ENCODE data around the gene CMTM3. TPM values are rescaled to one million over a fixed set of nuclear protein-coding genes. Genes with fewer than 3 reads are reported as not detected.
"Not testable (repeated sequence)": the region's sequence is repeated elsewhere in the genome, so short reads cannot be mapped to it uniquely, and the experiment has no call there.

Gene CMTM3
- total RNA-seq, 1 donor from 2014 or later, result 42.6 TPM

DNA sequence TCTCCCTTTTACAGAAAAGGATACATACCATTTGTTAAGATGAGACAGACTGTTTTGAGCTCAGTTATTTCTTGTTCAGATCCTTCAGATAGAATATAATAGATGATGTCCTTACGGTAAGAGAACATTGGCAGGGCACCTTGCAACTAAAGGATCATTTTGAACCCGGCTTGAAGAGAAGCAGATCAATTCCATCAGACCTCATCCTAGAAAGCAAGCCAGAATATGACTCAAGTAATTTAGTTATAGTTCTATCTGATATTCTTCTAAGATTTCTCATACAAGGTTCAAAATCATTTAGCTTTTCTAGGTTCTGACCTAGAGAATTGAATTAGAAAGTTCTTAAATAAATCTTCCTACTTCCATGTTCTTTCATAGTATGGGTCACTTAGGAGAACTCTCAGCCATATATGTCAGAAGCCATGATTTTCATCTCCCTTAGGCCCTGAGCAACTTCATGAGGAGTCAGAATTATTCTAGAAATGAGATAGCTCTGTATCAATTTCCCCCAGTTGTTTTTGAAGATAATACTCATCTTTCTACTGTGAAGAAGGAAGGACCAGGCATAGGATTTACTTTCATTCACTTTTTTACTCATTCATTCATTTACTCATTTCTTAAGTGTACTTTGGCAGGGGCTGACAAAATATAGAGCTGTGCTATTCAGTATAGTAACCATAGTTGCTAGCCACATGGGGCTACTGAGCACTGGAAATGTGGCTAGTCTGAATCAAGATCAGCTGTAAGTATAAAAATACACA is 40.8 kb upstream of the CMTM3 start:
- no peaks in the 10 kb centered on the region for H3K9me3 ChIP-seq
- H3K27me3 ChIP-seq, result no peaks in the 10 kb centered on the region
- no peak overlapping the region for H3K4me3 ChIP-seq
- H3K27ac ChIP-seq, result no peak overlapping the region
- H3K36me3 ChIP-seq, result peaks cover 4 to 31% of the 10 kb centered on the region in 2 donors
- no peak for DNase-seq (ENCODE audit: low spot score in 2 of 2)
- H3K4me1 ChIP-seq, result no peaks in the 10 kb centered on the region
- intact Hi-C loops (cut with DNase I), result no loop called here
- TF ChIP-seq, protein P1, sequence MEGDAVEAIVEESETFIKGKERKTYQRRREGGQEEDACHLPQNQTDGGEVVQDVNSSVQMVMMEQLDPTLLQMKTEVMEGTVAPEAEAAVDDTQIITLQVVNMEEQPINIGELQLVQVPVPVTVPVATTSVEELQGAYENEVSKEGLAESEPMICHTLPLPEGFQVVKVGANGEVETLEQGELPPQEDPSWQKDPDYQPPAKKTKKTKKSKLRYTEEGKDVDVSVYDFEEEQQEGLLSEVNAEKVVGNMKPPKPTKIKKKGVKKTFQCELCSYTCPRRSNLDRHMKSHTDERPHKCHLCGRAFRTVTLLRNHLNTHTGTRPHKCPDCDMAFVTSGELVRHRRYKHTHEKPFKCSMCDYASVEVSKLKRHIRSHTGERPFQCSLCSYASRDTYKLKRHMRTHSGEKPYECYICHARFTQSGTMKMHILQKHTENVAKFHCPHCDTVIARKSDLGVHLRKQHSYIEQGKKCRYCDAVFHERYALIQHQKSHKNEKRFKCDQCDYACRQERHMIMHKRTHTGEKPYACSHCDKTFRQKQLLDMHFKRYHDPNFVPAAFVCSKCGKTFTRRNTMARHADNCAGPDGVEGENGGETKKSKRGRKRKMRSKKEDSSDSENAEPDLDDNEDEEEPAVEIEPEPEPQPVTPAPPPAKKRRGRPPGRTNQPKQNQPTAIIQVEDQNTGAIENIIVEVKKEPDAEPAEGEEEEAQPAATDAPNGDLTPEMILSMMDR (IDR thresholded peaks at IDR 0.05), result no peak

DNA sequence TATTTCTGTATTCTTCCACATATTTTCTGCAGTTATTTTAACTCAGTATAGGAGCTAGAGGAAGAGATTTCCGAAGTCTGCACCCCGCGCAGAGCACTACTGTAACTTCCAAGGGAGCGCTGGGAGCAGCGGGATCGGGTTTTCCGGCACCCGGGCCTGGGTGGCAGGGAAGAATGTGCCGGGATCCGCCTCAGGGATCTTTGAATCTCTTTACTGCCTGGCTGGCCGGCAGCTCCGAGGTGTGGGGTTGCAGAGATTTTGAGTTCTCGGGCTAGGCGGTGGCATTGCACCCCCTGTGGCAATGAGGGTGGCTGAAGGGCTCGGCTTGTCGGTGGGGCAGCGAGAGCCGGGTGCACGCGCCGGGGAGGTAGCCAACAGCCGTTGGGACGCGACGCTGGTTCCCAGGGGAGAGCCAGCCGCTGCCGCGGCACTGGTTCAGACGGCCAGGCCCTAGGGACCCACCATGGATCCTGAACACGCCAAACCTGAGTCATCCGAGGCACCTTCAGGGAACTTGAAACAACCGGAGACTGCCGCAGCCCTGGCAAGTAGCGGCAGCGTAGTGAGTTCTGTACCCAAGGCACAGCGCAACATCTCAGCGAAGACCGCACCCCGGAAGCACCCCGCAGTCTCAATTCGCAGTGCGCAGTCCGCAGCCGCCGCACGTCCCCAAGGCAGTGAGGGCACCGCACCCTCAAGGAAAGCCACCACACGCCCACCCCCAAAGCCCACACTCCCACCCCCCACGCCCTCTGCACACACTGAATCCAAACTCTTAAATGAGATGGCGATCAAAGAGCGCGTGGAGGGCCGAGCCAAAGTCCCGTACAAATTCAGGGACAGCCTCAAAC is 38.2 kb upstream of the CMTM3 start, which contains the start of gene CMTM1:
TSS of gene CMTM1 (plus strand) at position 389 of the 851 bp plus-strand sequence. CDS start at position 464, 75 bp downstream.
- intact Hi-C loops (cut with DNase I), result no loop called here
- peaks cover 0 to 22% of the 10 kb centered on the region in 2 donors for H3K36me3 ChIP-seq
- no peak within 1 kb of the TSS for H3K4me3 ChIP-seq
- H3K27ac ChIP-seq, result no peak within 1 kb of the TSS
- DNase-seq (ENCODE audit: low spot score in 2 of 2), result no peak
- H3K27me3 ChIP-seq, result no peaks in the 10 kb centered on the region
- no peaks in the 10 kb centered on the region for H3K4me1 ChIP-seq
- no peaks in the 10 kb centered on the region for H3K9me3 ChIP-seq
- TF ChIP-seq, protein P1 (IDR thresholded peaks at IDR 0.05), result no peak

DNA sequence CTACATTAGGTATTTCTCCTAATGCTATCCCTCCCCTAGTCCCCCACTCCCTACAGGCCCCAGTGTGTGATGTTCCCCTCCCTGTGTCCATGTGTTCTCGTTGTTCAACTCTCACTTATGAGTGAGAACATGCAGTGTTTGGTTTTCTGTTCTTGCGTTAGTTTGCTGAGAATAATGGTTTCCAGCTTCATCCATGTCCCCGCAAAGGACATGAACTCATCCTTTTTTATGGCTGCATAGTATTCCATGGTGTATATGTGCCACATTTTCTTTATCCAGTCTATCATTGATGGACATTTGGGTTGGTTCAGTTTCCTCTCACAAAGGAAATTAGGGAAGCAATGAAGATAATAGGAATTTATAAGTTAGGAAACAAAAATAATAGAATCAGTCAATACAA is 37.2 kb upstream of the CMTM3 start:
- H3K9me3 ChIP-seq; H3K27me3 ChIP-seq; H3K4me3 ChIP-seq; intact Hi-C loops (cut with DNase I); DNase-seq (ENCODE audit: low spot score in 2 of 2); H3K4me1 ChIP-seq; H3K27ac ChIP-seq: not testable (repeated sequence)
- peaks cover 0 to 22% of the 10 kb centered on the region in 2 donors for H3K36me3 ChIP-seq

DNA sequence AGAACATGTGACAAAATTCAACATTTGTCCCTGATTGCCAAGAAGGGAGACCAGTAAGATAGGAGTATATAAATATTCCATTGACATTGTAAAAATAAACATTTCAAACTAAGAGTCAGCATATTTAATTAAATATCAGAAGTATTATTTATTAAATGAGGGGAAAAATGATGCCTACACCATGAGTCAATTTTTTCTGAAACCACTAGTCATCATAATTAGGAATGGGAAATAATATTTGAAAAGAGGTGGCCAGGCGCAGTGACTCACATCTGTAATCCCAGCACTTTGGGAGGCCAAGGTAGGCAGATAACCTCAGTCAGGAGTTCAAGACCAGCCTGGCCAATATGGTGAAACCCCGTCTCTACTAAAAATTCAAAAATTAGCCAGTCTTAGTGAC is 36.1 kb upstream of the CMTM3 start:
- DNase-seq (ENCODE audit: low spot score in 2 of 2), result no peak
- intact Hi-C loops (cut with DNase I), result no loop called here
- H3K27ac ChIP-seq, result no peak overlapping the region
- H3K36me3 ChIP-seq, result peaks cover 0 to 18% of the 10 kb centered on the region in 2 donors
- H3K4me3 ChIP-seq, result no peak overlapping the region
- no peaks in the 10 kb centered on the region for H3K9me3 ChIP-seq
- H3K27me3 ChIP-seq, result no peaks in the 10 kb centered on the region
- no peaks in the 10 kb centered on the region for H3K4me1 ChIP-seq
- TF ChIP-seq, protein P1 (IDR thresholded peaks at IDR 0.05), result no peak

DNA sequence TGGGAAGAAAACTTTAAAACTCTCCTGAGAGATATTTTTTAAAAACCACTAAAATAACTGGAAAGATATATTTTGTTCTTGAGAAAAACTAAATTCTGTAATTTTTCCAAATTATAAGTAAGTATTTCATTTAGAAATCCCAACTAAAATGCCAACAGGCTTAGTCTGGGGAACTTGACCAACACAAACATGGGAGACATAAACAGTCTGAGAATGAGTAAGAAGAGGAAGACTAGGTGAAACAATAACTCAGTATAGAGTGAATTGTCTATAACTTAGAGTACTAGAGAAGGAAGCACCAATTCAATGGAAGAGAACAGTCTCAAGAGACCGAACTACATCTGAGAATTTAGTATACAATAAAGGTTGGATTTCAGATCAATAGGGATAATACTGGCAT is 35.4 kb upstream of the CMTM3 start:
- Histone ChIP-seq H3K27ac (no peak overlapping the region), H3K4me1 (no peaks in the 10 kb centered on the region), H3K4me3 (no peak overlapping the region), H3K9me3 (no peaks in the 10 kb centered on the region), H3K27me3 (no peaks in the 10 kb centered on the region), H3K36me3 (peaks cover 0 to 18% of the 10 kb centered on the region in 2 donors)
- no peak for DNase-seq (ENCODE audit: low spot score in 2 of 2)
- intact Hi-C loops (cut with DNase I), result no loop called here
- TF ChIP-seq, protein P1 (IDR thresholded peaks at IDR 0.05), result no peak

All from ascending aorta (tissue), 2 donors.